ENCODE data around the gene ACADSB. TPM values are rescaled to one million over a fixed set of nuclear protein-coding genes. Genes with fewer than 3 reads are reported as not detected.

The ACADSB gene
- total RNA-seq, 1 donor from 2014 or later: 15.0 TPM

GRCh38 chr10:122998934-122999333, 9.9 kb upstream of the ACADSB start:
- DNase-seq (ENCODE audit: low spot score): no peak
- no peaks in the 10 kb centered on the region for H3K36me3 ChIP-seq
- H3K27me3 Mint-ChIP-seq (ENCODE audit: insufficient read depth, low read depth): no peaks in the 10 kb centered on the region
- H3K27ac ChIP-seq: no peak overlapping the region
- no peak for TF ChIP-seq EZH2phosphoT487 (IDR thresholded peaks at IDR 0.05)
- TF ChIP-seq, protein P1, sequence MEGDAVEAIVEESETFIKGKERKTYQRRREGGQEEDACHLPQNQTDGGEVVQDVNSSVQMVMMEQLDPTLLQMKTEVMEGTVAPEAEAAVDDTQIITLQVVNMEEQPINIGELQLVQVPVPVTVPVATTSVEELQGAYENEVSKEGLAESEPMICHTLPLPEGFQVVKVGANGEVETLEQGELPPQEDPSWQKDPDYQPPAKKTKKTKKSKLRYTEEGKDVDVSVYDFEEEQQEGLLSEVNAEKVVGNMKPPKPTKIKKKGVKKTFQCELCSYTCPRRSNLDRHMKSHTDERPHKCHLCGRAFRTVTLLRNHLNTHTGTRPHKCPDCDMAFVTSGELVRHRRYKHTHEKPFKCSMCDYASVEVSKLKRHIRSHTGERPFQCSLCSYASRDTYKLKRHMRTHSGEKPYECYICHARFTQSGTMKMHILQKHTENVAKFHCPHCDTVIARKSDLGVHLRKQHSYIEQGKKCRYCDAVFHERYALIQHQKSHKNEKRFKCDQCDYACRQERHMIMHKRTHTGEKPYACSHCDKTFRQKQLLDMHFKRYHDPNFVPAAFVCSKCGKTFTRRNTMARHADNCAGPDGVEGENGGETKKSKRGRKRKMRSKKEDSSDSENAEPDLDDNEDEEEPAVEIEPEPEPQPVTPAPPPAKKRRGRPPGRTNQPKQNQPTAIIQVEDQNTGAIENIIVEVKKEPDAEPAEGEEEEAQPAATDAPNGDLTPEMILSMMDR (IDR thresholded peaks at IDR 0.05): no peak
- H3K4me3 Mint-ChIP-seq: no peak overlapping the region
- no peaks in the 10 kb centered on the region for H3K4me1 Mint-ChIP-seq
- peaks cover 42% of the 10 kb centered on the region for H3K79me2 ChIP-seq (ENCODE audit: low read depth)
- H3K27me3 ChIP-seq: no peaks in the 10 kb centered on the region
- no peak overlapping the region for H2AFZ ChIP-seq (replicated peaks)
- no peaks in the 10 kb centered on the region for H3F3A ChIP-seq (ENCODE audit: low read depth)
- peaks cover 10% of the 10 kb centered on the region for H3K4me1 ChIP-seq
- peaks cover 5% of the 10 kb centered on the region for H4K20me1 ChIP-seq (ENCODE audit: low read depth)
- no peaks in the 10 kb centered on the region for H3K9me3 ChIP-seq (ENCODE audit: low read depth)
- H3K9ac ChIP-seq: no peak overlapping the region
- no peak overlapping the region for H3K27ac Mint-ChIP-seq
- H3K4me3 ChIP-seq: no peak overlapping the region
- H3K4me2 ChIP-seq: no peak overlapping the region
- H3K9me3 Mint-ChIP-seq: no peaks in the 10 kb centered on the region
- peaks cover 2% of the 10 kb centered on the region for H3K36me3 Mint-ChIP-seq

DNA sequence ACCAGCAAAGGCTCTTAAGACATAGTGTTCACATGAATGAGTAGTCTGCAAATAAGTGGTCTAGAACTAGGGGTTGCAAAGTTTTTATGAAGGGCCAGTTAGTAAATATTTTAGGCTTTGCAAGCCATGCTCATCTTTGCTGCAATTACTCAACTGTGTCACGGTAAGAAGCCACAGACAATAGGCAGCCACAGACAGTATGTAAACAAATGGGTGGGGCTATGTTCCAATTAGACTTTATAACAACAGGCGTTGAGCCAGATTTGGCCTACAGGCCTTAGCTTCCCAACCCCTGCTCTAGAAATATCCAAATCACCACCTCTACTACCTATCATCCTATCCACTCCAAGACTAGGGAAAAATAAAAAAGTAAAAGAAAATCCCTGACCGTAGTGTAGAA, 9.5 kb upstream of the ACADSB start:
- Mint-ChIP-seq H3K36me3 (no peaks in the 10 kb centered on the region), H3K4me1 (no peaks in the 10 kb centered on the region), H3K9me3 (no peaks in the 10 kb centered on the region), H3K27me3 (ENCODE audit: insufficient read depth, low read depth) (no peaks in the 10 kb centered on the region), H3K27ac (no peak overlapping the region), H3K4me3 (no peak overlapping the region)
- H3K79me2 ChIP-seq (ENCODE audit: low read depth): peaks cover 46% of the 10 kb centered on the region
- no peak overlapping the region for H2AFZ ChIP-seq (replicated peaks)
- H3K36me3 ChIP-seq: no peaks in the 10 kb centered on the region
- H3K4me1 ChIP-seq: peaks cover 10% of the 10 kb centered on the region
- no peak overlapping the region for H3K4me3 ChIP-seq
- DNase-seq (ENCODE audit: low spot score): no peak
- no peaks in the 10 kb centered on the region for H3K9me3 ChIP-seq (ENCODE audit: low read depth)
- TF ChIP-seq, protein P1 (IDR thresholded peaks at IDR 0.05): no peak
- no peak for TF ChIP-seq EZH2 (IDR thresholded peaks at IDR 0.05)
- H3K9ac ChIP-seq: no peak overlapping the region
- no peak overlapping the region for H3K27ac ChIP-seq
- peaks cover 5% of the 10 kb centered on the region for H4K20me1 ChIP-seq (ENCODE audit: low read depth)
- no peaks in the 10 kb centered on the region for H3F3A ChIP-seq (ENCODE audit: low read depth)
- H3K4me2 ChIP-seq: no peak overlapping the region
- no peaks in the 10 kb centered on the region for H3K27me3 ChIP-seq

GRCh38 chr10:123000155-123000554, 8.7 kb upstream of the ACADSB start:
- H3K9me3 ChIP-seq (ENCODE audit: low read depth): no peaks in the 10 kb centered on the region
- DNase-seq (ENCODE audit: low spot score): no peak
- no peak overlapping the region for H3K4me2 ChIP-seq
- peaks cover 5% of the 10 kb centered on the region for H4K20me1 ChIP-seq (ENCODE audit: low read depth)
- peaks cover 54% of the 10 kb centered on the region for H3K79me2 ChIP-seq (ENCODE audit: low read depth)
- Mint-ChIP-seq H3K9me3 (no peaks in the 10 kb centered on the region), H3K4me1 (no peaks in the 10 kb centered on the region), H3K27ac (no peak overlapping the region), H3K4me3 (no peak overlapping the region), H3K27me3 (ENCODE audit: insufficient read depth, low read depth) (no peaks in the 10 kb centered on the region), H3K36me3 (no peaks in the 10 kb centered on the region)
- no peaks in the 10 kb centered on the region for H3F3A ChIP-seq (ENCODE audit: low read depth)
- H3K4me3 ChIP-seq: no peak overlapping the region
- no peak overlapping the region for H2AFZ ChIP-seq (replicated peaks)
- H3K27ac ChIP-seq: no peak overlapping the region
- no peaks in the 10 kb centered on the region for H3K27me3 ChIP-seq
- H3K36me3 ChIP-seq: no peaks in the 10 kb centered on the region
- peaks cover 10% of the 10 kb centered on the region for H3K4me1 ChIP-seq
- TF ChIP-seq EZH2phosphoT487 (IDR thresholded peaks at IDR 0.05): no peak
- TF ChIP-seq EZH2 (IDR thresholded peaks at IDR 0.05): no peak
- TF ChIP-seq, protein P1 (IDR thresholded peaks at IDR 0.05): no peak
- no peak overlapping the region for H3K9ac ChIP-seq

GRCh38 chr10:123001370-123001769, 7.4 kb upstream of the ACADSB start:
- peaks cover 67% of the 10 kb centered on the region for H3K79me2 ChIP-seq (ENCODE audit: low read depth)
- Mint-ChIP-seq H3K4me1 (no peaks in the 10 kb centered on the region), H3K27me3 (ENCODE audit: insufficient read depth, low read depth) (no peaks in the 10 kb centered on the region), H3K9me3 (no peaks in the 10 kb centered on the region), H3K27ac (no peak overlapping the region), H3K4me3 (no peak overlapping the region), H3K36me3 (no peaks in the 10 kb centered on the region)
- no peak overlapping the region for H2AFZ ChIP-seq (replicated peaks)
- no peak overlapping the region for H3K4me3 ChIP-seq
- H3K9me3 ChIP-seq (ENCODE audit: low read depth): no peaks in the 10 kb centered on the region
- no peak overlapping the region for H3K27ac ChIP-seq
- TF ChIP-seq, protein P1 (IDR thresholded peaks at IDR 0.05): no peak
- TF ChIP-seq EZH2phosphoT487 (IDR thresholded peaks at IDR 0.05) (no peak), EZH2 (IDR thresholded peaks at IDR 0.05) (no peak)
- H3K4me1 ChIP-seq: peaks cover 10% of the 10 kb centered on the region
- H4K20me1 ChIP-seq (ENCODE audit: low read depth): peaks cover 5% of the 10 kb centered on the region
- H3K9ac ChIP-seq: no peak overlapping the region
- no peak for DNase-seq (ENCODE audit: low spot score)
- H3K36me3 ChIP-seq: no peaks in the 10 kb centered on the region
- no peaks in the 10 kb centered on the region for H3K27me3 ChIP-seq
- no peak overlapping the region for H3K4me2 ChIP-seq
- no peaks in the 10 kb centered on the region for H3F3A ChIP-seq (ENCODE audit: low read depth)

All from neural progenitor cell (in vitro differentiated cells).